Measurements from ENCODE around the gene NOS3. TPM values are rescaled to one million over a fixed set of nuclear protein-coding genes. Genes with fewer than 3 reads are reported as not detected.

NOS3 gene
- total and polyA plus RNA-seq, 7 donors: 1.4 to 13.2 (median 5.8) TPM

GRCh38 chr7:151043959-151044358 is 53.1 kb downstream of the NOS3 start:
- DNase-seq: peak in 1 of 2 donors; percentile 45
- TF ChIP-seq CTCF (IDR thresholded peaks at IDR 0.05): no peak
- peaks cover 8% of the 10 kb centered on the region for H3K4me1 ChIP-seq
- peaks cover 0 to 50% of the 10 kb centered on the region in 2 donors for H3K36me3 ChIP-seq (ENCODE audit: insufficient read depth in 1 of 2, low read depth in 1 of 2)
- no peaks in the 10 kb centered on the region for H3K9me3 ChIP-seq
- H3K27ac ChIP-seq: no peak overlapping the region
- WGBS, 3 donors: 93 to 95% (median 94%) methylated on average over 20 of the region's 20 CpGs
- no peak for ATAC-seq
- H3K4me3 ChIP-seq: no peak overlapping the region
- no peaks in the 10 kb centered on the region for H3K27me3 ChIP-seq (ENCODE audit: insufficient read depth in 3 of 3, low read length in 2 of 3)
- intact Hi-C loops (cut with DNase I): no loop called here

GRCh38 chr7:151045262-151045661 is 54.4 kb downstream of the NOS3 start:
- Histone ChIP-seq H3K27ac (no peak overlapping the region), H3K27me3 (ENCODE audit: insufficient read depth in 3 of 3, low read length in 2 of 3) (no peaks in the 10 kb centered on the region), H3K9me3 (no peaks in the 10 kb centered on the region), H3K36me3 (ENCODE audit: insufficient read depth in 1 of 2, low read depth in 1 of 2) (peaks cover 0 to 50% of the 10 kb centered on the region in 2 donors), H3K4me3 (no peak overlapping the region), H3K4me1 (no peaks in the 10 kb centered on the region)
- TF ChIP-seq CTCF (IDR thresholded peaks at IDR 0.05): no peak
- WGBS, 3 donors: 65 to 77% (median 68%) methylated on average over 11 of the region's 11 CpGs
- intact Hi-C loops (cut with DNase I): no loop called here
- DNase-seq (peak in 1 of 2 donors; percentile 47), ATAC-seq (no peak)

GRCh38 chr7:151045967-151046366 is 55.1 kb downstream of the NOS3 start:
- no peak for DNase-seq
- intact Hi-C loops (cut with DNase I): no loop called here
- Histone ChIP-seq H3K4me3 (no peak overlapping the region), H3K36me3 (ENCODE audit: insufficient read depth in 1 of 2, low read depth in 1 of 2) (peaks cover 0 to 47% of the 10 kb centered on the region in 2 donors), H3K27me3 (ENCODE audit: insufficient read depth in 3 of 3, low read length in 2 of 3) (no peaks in the 10 kb centered on the region), H3K9me3 (no peaks in the 10 kb centered on the region), H3K4me1 (no peaks in the 10 kb centered on the region), H3K27ac (no peak overlapping the region)
- no peak for ATAC-seq
- whole genome bisulfite sequencing, 3 donors: 75 to 84% (median 76%) methylated on average over 9 of the region's 9 CpGs
- no peak for TF ChIP-seq CTCF (IDR thresholded peaks at IDR 0.05)

GRCh38 chr7:151046603-151047573 is 56.1 kb downstream of the NOS3 start:
- peaks cover 0 to 38% of the 10 kb centered on the region in 2 donors for H3K36me3 ChIP-seq (ENCODE audit: insufficient read depth in 1 of 2, low read depth in 1 of 2)
- H3K9me3 ChIP-seq: no peaks in the 10 kb centered on the region
- H3K27ac ChIP-seq: no peak overlapping the region
- H3K27me3 ChIP-seq (ENCODE audit: insufficient read depth in 3 of 3, low read length in 2 of 3): no peaks in the 10 kb centered on the region
- H3K4me3 ChIP-seq: no peak overlapping the region
- 47 to 55% (median 50%) methylated on average over 14 of the region's 14 CpGs for WGBS, 3 donors
- no peak for TF ChIP-seq CTCF (IDR thresholded peaks at IDR 0.05)
- DNase-seq (peak; percentile 45 to 52), ATAC-seq (no peak)
- intact Hi-C loops (cut with DNase I): no loop called here
- no peaks in the 10 kb centered on the region for H3K4me1 ChIP-seq

Data from psoas muscle (tissue), 8 donors.